Hepatocyte (in vitro differentiated cells): ENCODE results near the gene RAF1. TPM values are rescaled to one million over a fixed set of nuclear protein-coding genes. Genes with fewer than 3 reads are reported as not detected.
A peak's percentile ranks its signal among the peaks of the same experiment; 100 is the strongest.

Experiments used
- DNase-seq: peaks from one replicate; pipeline ENCODE4 v3.0.0-alpha.2; 2016; ENCODE audit warnings: low spot score
- H2AFZ ChIP-seq: fragments of 200-600 bp; sonication (generic); 2 replicates; pipeline ENCODE4 v1.6.0; 2016; ENCODE audit warnings: antibody characterized with exemption, mild to moderate bottlenecking
- H3K27ac ChIP-seq: fragments of 200-600 bp; sonication (generic); 2 replicates; pipeline ENCODE4 v1.5.1; 2016; ENCODE audit warnings: mild to moderate bottlenecking
- H3K27me3 ChIP-seq: fragments of 200-600 bp; sonication (generic); 2 replicates; pipeline ENCODE4 v1.6.1; 2016
- H3K36me3 ChIP-seq: fragments of 200-600 bp; sonication (generic); replicated peaks from 2 replicates; pipeline ENCODE4 v1.5.1; 2016; ENCODE audit warnings: low read depth; ENCODE audit not compliant: insufficient read depth
- H3K4me1 ChIP-seq: fragments of 200-600 bp; sonication (generic); 2 replicates; pipeline ENCODE4 v1.5.1; 2016; ENCODE audit warnings: mild to moderate bottlenecking, moderate library complexity; ENCODE audit not compliant: insufficient read depth
- H3K4me2 ChIP-seq: fragments of 200-600 bp; sonication (generic); 2 replicates; pipeline ENCODE4 v1.6.0; 2016
- H3K4me3 ChIP-seq: fragments of 200-600 bp; sonication (generic); 2 replicates; pipeline ENCODE4 v1.5.1; 2016; ENCODE audit warnings: mild to moderate bottlenecking
- H3K79me2 ChIP-seq: fragments of 200-600 bp; sonication (generic); 2 replicates; pipeline ENCODE4 v1.6.0; 2017; ENCODE audit warnings: mild to moderate bottlenecking
- H3K9me2 ChIP-seq: fragments of 200-600 bp; sonication (generic); replicated peaks from 2 replicates; pipeline ENCODE4 v1.6.0; 2017; ENCODE audit warnings: mild to moderate bottlenecking; ENCODE audit not compliant: insufficient read depth
- H3K9me3 ChIP-seq: fragments of 200-600 bp; sonication (generic); 2 replicates; pipeline ENCODE4 v1.5.1; 2016; ENCODE audit warnings: low read depth, mild to moderate bottlenecking
- H4K20me1 ChIP-seq: fragments of 200-600 bp; sonication (generic); 2 replicates; pipeline ENCODE4 v1.6.0; 2016; ENCODE audit warnings: mild to moderate bottlenecking; ENCODE audit not compliant: insufficient read depth, poor library complexity, severe bottlenecking
- CTCF ChIP-seq: fragments of 200-600 bp; sonication (generic); IDR thresholded peaks from 2 replicates; pipeline ENCODE4 v1.5.1; 2016; ENCODE audit warnings: antibody characterized with exemption, mild to moderate bottlenecking; ENCODE audit not compliant: poor library complexity
- EZH2 ChIP-seq: fragments of 200-600 bp; sonication (generic); IDR thresholded peaks from 2 replicates; pipeline ENCODE4 v1.6.1; 2016; ENCODE audit warnings: antibody characterized with exemption, mild to moderate bottlenecking, borderline replicate concordance
- EZH2phosphoT487 ChIP-seq: fragments of 200-600 bp; sonication (generic); IDR thresholded peaks from one replicate; pipeline ENCODE4 v1.6.1; 2018; ENCODE audit warnings: antibody characterized with exemption, mild to moderate bottlenecking, low read depth, moderate library complexity; ENCODE audit not compliant: unreplicated experiment, severe bottlenecking
- WGBS: methylation state at CpG from one replicate; pipeline ENCODE4 v1.1.6; 2016; ENCODE audit warnings: low lambda C conversion rate; ENCODE audit errors: missing lambda C conversion rate; 5-methylcytosine and 5-hydroxymethylcytosine counted together
- polyA plus RNA-seq: library from polyadenylated mRNA; unstranded; fragments of >200 nt; fragmentation: Nextera tagmentation; extraction: Ambion mirVana; gene quantifications from 2 replicates; pipeline ENCODE4 v1.2.1, GENCODE V29; 2016
- total RNA-seq: library from RNA; depleted of rRNA; stranded (reverse); fragments of >200 nt; gene quantifications from 2 replicates; pipeline ENCODE4 v1.2.3, GENCODE V29; 2014

RAF1 gene
- total and polyA plus RNA-seq, 2 experiments from 2014 or later, result 79.8 to 118 TPM

GRCh38 chr3:12559520-12559919 is 104.4 kb downstream of the RAF1 start:
- H3K27me3 ChIP-seq, result no peaks in the 10 kb centered on the region
- H3K79me2 ChIP-seq, result peaks cover 69% of the 10 kb centered on the region
- H3K36me3 ChIP-seq, result no peaks in the 10 kb centered on the region
- 85% methylated on average over 3 of the region's 3 CpGs for WGBS
- H3K9me2 ChIP-seq, result no peaks in the 10 kb centered on the region
- H3K4me1 ChIP-seq, result peaks cover 21% of the 10 kb centered on the region
- DNase-seq, result no peak
- H3K9me3 ChIP-seq, result no peaks in the 10 kb centered on the region
- no peak overlapping the region for H3K4me3 ChIP-seq
- H2AFZ ChIP-seq, result no peak overlapping the region
- H3K4me2 ChIP-seq, result peak overlapping the region; percentile 76
- H4K20me1 ChIP-seq, result peaks cover 52% of the 10 kb centered on the region
- no peak overlapping the region for H3K27ac ChIP-seq
- TF ChIP-seq EZH2phosphoT487, result no peak
- TF ChIP-seq EZH2, result no peak
- TF ChIP-seq CTCF, result no peak

GRCh38 chr3:12558706-12559105 is 105.2 kb downstream of the RAF1 start:
- 35% methylated on average over 4 of the region's 4 CpGs for WGBS
- TF ChIP-seq CTCF (no peak), EZH2phosphoT487 (no peak), EZH2 (no peak)
- H3K79me2 ChIP-seq, result peaks cover 61% of the 10 kb centered on the region
- no peaks in the 10 kb centered on the region for H3K36me3 ChIP-seq
- peak overlapping the region; percentile 99 for H3K27ac ChIP-seq
- peak overlapping the region; percentile 89 for H3K4me3 ChIP-seq
- H3K9me3 ChIP-seq, result no peaks in the 10 kb centered on the region
- H3K4me1 ChIP-seq, result peaks cover 21% of the 10 kb centered on the region
- no peaks in the 10 kb centered on the region for H3K27me3 ChIP-seq
- peaks cover 52% of the 10 kb centered on the region for H4K20me1 ChIP-seq
- no peaks in the 10 kb centered on the region for H3K9me2 ChIP-seq
- peak overlapping the region; percentile 76 for H3K4me2 ChIP-seq
- no peak for DNase-seq
- H2AFZ ChIP-seq, result no peak overlapping the region

- Histone ChIP-seq H3K79me2 (peaks cover 53% of the 10 kb centered on the region), H3K27ac (peak overlapping the region; percentile 99), H3K36me3 (no peaks in the 10 kb centered on the region), H3K4me2 (peak overlapping the region; percentile 76), H4K20me1 (peaks cover 46% of the 10 kb centered on the region), H3K4me1 (peaks cover 21% of the 10 kb centered on the region), H2AFZ (peak overlapping the region; percentile 76), H3K4me3 (peak overlapping the region; percentile 89), H3K9me2 (no peaks in the 10 kb centered on the region), H3K27me3 (peaks cover 3% of the 10 kb centered on the region), H3K9me3 (no peaks in the 10 kb centered on the region)
- TF ChIP-seq CTCF (peak; percentile 5), EZH2phosphoT487 (no peak), EZH2 (no peak)
- DNase-seq, result no peak
- WGBS, result 3% methylated on average over 18 of the region's 18 CpGs
These were observed 106.3 kb downstream of the RAF1 start for GRCh38 chr3:12557473-12558100.
